Cardiac fibroblast (primary cell): ENCODE data around the gene TMEM53.

Experiments used
- DNase-seq, 2 donors: peaks; one replicate each; pipeline versions ENCODE4 v3.0.0 to v3.0.0-alpha.2; 2010; ENCODE audit warnings: low read depth in 2 of 2
- H3K4me3 ChIP-seq, 2 donors: replicated peaks in 1 of 2; 1 replicate in 1 of 2; 2 replicates in 1 of 2; pipeline ENCODE4 v1.5.1; 2011; ENCODE audit warnings: low read depth in 2 of 2, low read length in 2 of 2, mild to moderate bottlenecking in 2 of 2, moderate library complexity in 1 of 2
- CTCF ChIP-seq: IDR thresholded peaks from one replicate; pipeline ENCODE4 v1.5.1; 2011; ENCODE audit warnings: low read depth, mild to moderate bottlenecking, low read length, inconsistent platforms

The TMEM53 gene

GRCh38 chr1:44605914-44606615 is 68.2 kb downstream of the TMEM53 start:
- TF ChIP-seq CTCF = no peak
- peak in 1 of 2 donors; percentile 32 for DNase-seq
- no peak overlapping the region for H3K4me3 ChIP-seq

GRCh38 chr1:44604157-44604955 is 69.9 kb downstream of the TMEM53 start:
- no peak overlapping the region for H3K4me3 ChIP-seq
- TF ChIP-seq CTCF = no peak
- DNase-seq = no peak

- no peak for DNase-seq
- TF ChIP-seq CTCF = no peak
- no peak overlapping the region for H3K4me3 ChIP-seq
Measured at GRCh38 chr1:44603718-44604117, 70.6 kb downstream of the TMEM53 start.
